MM.1S (cell line): ENCODE results near the gene LMBR1L.

Experiments
- DNase-seq: peaks from one replicate; pipeline ENCODE4 v3.0.0-alpha.2; 2015
- H2AFZ ChIP-seq: fragments of 300-600 bp; sonication (generic); 2 replicates; pipeline ENCODE4 v1.6.0; 2016; ENCODE audit warnings: antibody characterized with exemption, low read length
- H3F3A ChIP-seq: fragments of 300-600 bp; sonication (generic); 2 replicates; pipeline ENCODE4 v1.6.1; 2016; ENCODE audit warnings: mild to moderate bottlenecking, antibody characterized with exemption, low read length, moderate library complexity, mixed read lengths; ENCODE audit not compliant: insufficient read depth
- H3K27ac ChIP-seq: fragments of 300-600 bp; sonication (generic); 2 replicates; pipeline ENCODE4 v1.5.1; 2016; ENCODE audit warnings: mild to moderate bottlenecking, low read length
- H3K27me3 ChIP-seq: fragments of 300-600 bp; sonication (generic); replicated peaks from 2 replicates; pipeline ENCODE4 v1.6.0; 2016; ENCODE audit warnings: low read length; ENCODE audit not compliant: insufficient read depth
- H3K36me3 ChIP-seq: fragments of 300-600 bp; sonication (generic); replicated peaks from 2 replicates; pipeline ENCODE4 v1.6.1; 2016; ENCODE audit warnings: mild to moderate bottlenecking, low read length, mixed read lengths; ENCODE audit not compliant: insufficient read depth
- H3K4me1 ChIP-seq: fragments of 300-600 bp; sonication (generic); 2 replicates; pipeline ENCODE4 v1.6.1; 2016; ENCODE audit warnings: low read length, mixed read lengths
- H3K4me2 ChIP-seq: fragments of 300-600 bp; sonication (generic); 2 replicates; pipeline ENCODE4 v1.6.0; 2016; ENCODE audit warnings: low read depth, low read length
- H3K4me3 ChIP-seq: fragments of 300-600 bp; sonication (generic); 2 replicates; pipeline ENCODE4 v1.5.1; 2016; ENCODE audit warnings: low read length, mixed read lengths
- H3K79me2 ChIP-seq: fragments of 300-600 bp; sonication (generic); 2 replicates; pipeline ENCODE4 v1.6.1; 2016; ENCODE audit warnings: mixed run types, low read length, mixed read lengths
- H3K9ac ChIP-seq: fragments of 300-600 bp; sonication (generic); 2 replicates; pipeline ENCODE4 v1.6.1; 2016; ENCODE audit warnings: low read length, mixed read lengths
- H3K9me2 ChIP-seq: fragments of 300-600 bp; sonication (generic); replicated peaks from 2 replicates; pipeline ENCODE4 v1.6.1; 2016; ENCODE audit warnings: mild to moderate bottlenecking, low read length, mixed read lengths; ENCODE audit not compliant: insufficient read depth
- H3K9me3 ChIP-seq: fragments of 300-600 bp; sonication (generic); replicated peaks from 2 replicates; pipeline ENCODE4 v1.6.1; 2016; ENCODE audit warnings: mild to moderate bottlenecking, low read length, mixed read lengths; ENCODE audit not compliant: insufficient read depth
- H4K20me1 ChIP-seq: fragments of 300-600 bp; sonication (generic); 2 replicates; pipeline ENCODE4 v1.6.1; 2016; ENCODE audit warnings: mild to moderate bottlenecking, low read length, moderate library complexity, mixed read lengths; ENCODE audit not compliant: insufficient read depth
- EZH2 ChIP-seq: fragments of 300-600 bp; sonication (generic); optimal IDR thresholded peaks from 2 replicates; pipeline ENCODE3; 2017; ENCODE audit warnings: low read depth, mild to moderate bottlenecking, antibody characterized with exemption, low read length, mixed read lengths
- EZH2phosphoT487 ChIP-seq: fragments of 300-600 bp; sonication (generic); IDR thresholded peaks from 2 replicates; pipeline ENCODE4 v1.6.1; 2018; ENCODE audit warnings: antibody characterized with exemption, low read length
- TF ChIP-seq, protein P1 (sequence below): fragments of 300-600 bp; sonication (generic); IDR thresholded peaks from 2 replicates; pipeline ENCODE4 v1.5.1; 2016; ENCODE audit warnings: antibody characterized with exemption, low read length, mixed read lengths

Gene LMBR1L

DNA sequence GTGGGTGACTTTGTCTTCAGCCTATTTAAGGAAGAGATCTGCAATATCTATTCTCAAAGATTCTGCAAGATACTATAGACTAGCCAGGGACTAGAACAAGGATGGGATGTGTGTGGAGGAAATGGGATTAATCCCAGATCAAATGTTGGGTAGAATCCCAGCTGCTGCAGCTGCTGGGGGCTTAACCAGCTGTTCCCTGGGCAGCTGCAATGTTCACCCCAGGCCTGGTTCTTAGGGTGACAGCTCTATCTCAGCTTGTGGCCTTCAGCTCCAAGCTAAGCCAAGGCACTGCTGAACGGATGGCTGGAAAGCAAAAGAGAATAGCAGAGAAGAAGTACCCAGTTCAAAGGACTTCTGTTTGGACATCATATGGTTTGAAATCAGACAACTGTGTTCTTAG is 30.9 kb downstream of the LMBR1L start:
- no peaks in the 10 kb centered on the region for H3K9me3 ChIP-seq
- H3F3A ChIP-seq: no peaks in the 10 kb centered on the region
- H3K27me3 ChIP-seq: 0 out of 2 replicates have a peak, but pooled peaks cover 4% of the 10 kb centered on the region
- H3K9me2 ChIP-seq: no peaks in the 10 kb centered on the region
- no peak for DNase-seq
- no peak overlapping the region for H3K9ac ChIP-seq
- no peak overlapping the region for H3K4me3 ChIP-seq
- no peaks in the 10 kb centered on the region for H3K36me3 ChIP-seq
- no peak overlapping the region for H2AFZ ChIP-seq
- H3K27ac ChIP-seq: no peak overlapping the region
- no peaks in the 10 kb centered on the region for H3K4me1 ChIP-seq
- H4K20me1 ChIP-seq: no peaks in the 10 kb centered on the region
- no peaks in the 10 kb centered on the region for H3K79me2 ChIP-seq
- no peak overlapping the region for H3K4me2 ChIP-seq
- no peak for TF ChIP-seq EZH2phosphoT487
- TF ChIP-seq EZH2: no peak
- TF ChIP-seq, protein P1, sequence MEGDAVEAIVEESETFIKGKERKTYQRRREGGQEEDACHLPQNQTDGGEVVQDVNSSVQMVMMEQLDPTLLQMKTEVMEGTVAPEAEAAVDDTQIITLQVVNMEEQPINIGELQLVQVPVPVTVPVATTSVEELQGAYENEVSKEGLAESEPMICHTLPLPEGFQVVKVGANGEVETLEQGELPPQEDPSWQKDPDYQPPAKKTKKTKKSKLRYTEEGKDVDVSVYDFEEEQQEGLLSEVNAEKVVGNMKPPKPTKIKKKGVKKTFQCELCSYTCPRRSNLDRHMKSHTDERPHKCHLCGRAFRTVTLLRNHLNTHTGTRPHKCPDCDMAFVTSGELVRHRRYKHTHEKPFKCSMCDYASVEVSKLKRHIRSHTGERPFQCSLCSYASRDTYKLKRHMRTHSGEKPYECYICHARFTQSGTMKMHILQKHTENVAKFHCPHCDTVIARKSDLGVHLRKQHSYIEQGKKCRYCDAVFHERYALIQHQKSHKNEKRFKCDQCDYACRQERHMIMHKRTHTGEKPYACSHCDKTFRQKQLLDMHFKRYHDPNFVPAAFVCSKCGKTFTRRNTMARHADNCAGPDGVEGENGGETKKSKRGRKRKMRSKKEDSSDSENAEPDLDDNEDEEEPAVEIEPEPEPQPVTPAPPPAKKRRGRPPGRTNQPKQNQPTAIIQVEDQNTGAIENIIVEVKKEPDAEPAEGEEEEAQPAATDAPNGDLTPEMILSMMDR: no peak

DNA sequence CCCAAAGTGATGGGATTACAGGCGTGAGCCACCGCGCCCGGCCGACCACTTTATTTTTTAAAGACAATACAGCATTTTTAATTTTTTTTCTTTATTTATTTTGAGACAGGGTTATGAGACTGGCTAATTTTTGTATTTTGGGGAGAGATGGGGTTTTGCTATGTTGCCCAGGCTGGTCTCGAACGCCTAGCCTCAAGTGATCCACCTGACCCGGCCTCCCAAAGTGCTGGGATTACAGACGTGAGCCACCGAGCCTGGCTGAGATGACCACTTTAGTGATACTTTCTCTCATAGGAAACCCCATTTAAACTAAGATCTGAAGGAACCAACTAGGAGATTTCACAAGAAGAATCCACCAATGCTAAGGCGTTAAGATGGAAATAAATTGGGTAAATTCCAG is 39.7 kb downstream of the LMBR1L start:
- Histone ChIP-seq H3K4me3 (no peak overlapping the region), H3K27ac (no peak overlapping the region), H3K4me1 (peaks cover 6% of the 10 kb centered on the region), H2AFZ (no peak overlapping the region), H3F3A (peaks cover 6% of the 10 kb centered on the region; the same call in 1 of the 2 replicates), H3K27me3 (no peaks in the 10 kb centered on the region), H3K4me2 (no peak overlapping the region), H3K9me3 (no peaks in the 10 kb centered on the region), H3K9me2 (no peaks in the 10 kb centered on the region), H3K79me2 (peaks cover 12% of the 10 kb centered on the region), H4K20me1 (no peaks in the 10 kb centered on the region), H3K36me3 (no peaks in the 10 kb centered on the region), H3K9ac (no peak overlapping the region)
- TF ChIP-seq EZH2phosphoT487 (no peak), EZH2 (no peak)
- TF ChIP-seq, protein P1: no peak
- DNase-seq: no peak

GRCh38 chr12:49069507-49070346 is 40.9 kb downstream of the LMBR1L start, which contains the start of gene RHEBL1:
RHEBL1 (minus strand) TSS chr12:49069979; CDS start chr12:49069785, 194 bp downstream.
- H3K4me1 ChIP-seq: peaks cover 6% of the 10 kb centered on the region
- TF ChIP-seq, protein P1: peak; percentile 47
- TF ChIP-seq EZH2phosphoT487 (no peak), EZH2 (no peak)
- H3F3A ChIP-seq: peaks cover 6% of the 10 kb centered on the region; the same call in 1 of the 2 replicates
- peak within 1 kb of the TSS; percentile 66 for H3K27ac ChIP-seq
- no peaks in the 10 kb centered on the region for H3K9me2 ChIP-seq
- H3K79me2 ChIP-seq: peaks cover 12% of the 10 kb centered on the region
- peak within 1 kb of the TSS; percentile 91 for H2AFZ ChIP-seq
- H4K20me1 ChIP-seq: no peaks in the 10 kb centered on the region
- peak within 1 kb of the TSS; percentile 92 for H3K4me3 ChIP-seq
- H3K27me3 ChIP-seq: no peaks in the 10 kb centered on the region
- peak within 1 kb of the TSS; percentile 70 for H3K9ac ChIP-seq
- DNase-seq: peak; percentile 99
- no peaks in the 10 kb centered on the region for H3K36me3 ChIP-seq
- H3K4me2 ChIP-seq: peak within 1 kb of the TSS; percentile 91
- no peaks in the 10 kb centered on the region for H3K9me3 ChIP-seq
